ENCODE data around the gene CAVIN4. TPM values are rescaled to one million over a fixed set of nuclear protein-coding genes. Genes with fewer than 3 reads are reported as not detected.
A peak's percentile ranks its signal among the peaks of the same experiment; 100 is the strongest.

The CAVIN4 gene
- total RNA-seq, 4 donors from 2014 or later, result 1.0 to 4.2 (median 1.6) TPM

DNA sequence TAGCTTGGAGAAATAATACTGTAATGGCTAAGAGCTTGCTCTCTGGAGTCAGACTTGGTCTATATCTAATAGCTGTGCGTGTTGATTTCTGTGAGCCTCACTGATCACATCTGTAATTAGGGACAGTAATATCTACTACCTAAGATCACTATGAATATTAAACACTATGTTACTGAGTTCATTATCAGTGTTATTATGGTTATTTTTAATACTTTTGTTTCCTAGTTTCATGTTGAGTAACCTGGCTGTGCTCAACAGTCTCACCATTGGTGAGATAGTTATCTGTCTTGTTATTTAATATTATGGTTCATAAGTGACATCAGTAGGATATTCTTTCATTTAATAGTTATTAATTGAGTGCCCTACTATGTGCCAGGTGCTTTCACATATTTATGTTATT lies 22.4 kb upstream of the CAVIN4 start:
- intact Hi-C loops (cut with DNase I), result no loop called here
- H3K4me3 ChIP-seq (replicated peaks in 1 of 3), result no peak overlapping the region
- no peaks in the 10 kb centered on the region for H3K36me3 ChIP-seq
- 82 to 88% methylated on average over 1 of the region's 1 CpG for WGBS, 2 donors
- peak overlapping the region in 1 of 3 donors; percentile 23 for H3K27ac ChIP-seq
- peaks cover 0 to 15% of the 10 kb centered on the region in 2 donors for H3K4me1 ChIP-seq
- H3K9me3 ChIP-seq, result no peaks in the 10 kb centered on the region
- TF ChIP-seq CTCF (IDR thresholded peaks at IDR 0.05), result no peak
- no peak for TF ChIP-seq POLR2A (IDR thresholded peaks at IDR 0.05)
- no peaks in the 10 kb centered on the region for H3K27me3 ChIP-seq
- DNase-seq, result no peak

DNA sequence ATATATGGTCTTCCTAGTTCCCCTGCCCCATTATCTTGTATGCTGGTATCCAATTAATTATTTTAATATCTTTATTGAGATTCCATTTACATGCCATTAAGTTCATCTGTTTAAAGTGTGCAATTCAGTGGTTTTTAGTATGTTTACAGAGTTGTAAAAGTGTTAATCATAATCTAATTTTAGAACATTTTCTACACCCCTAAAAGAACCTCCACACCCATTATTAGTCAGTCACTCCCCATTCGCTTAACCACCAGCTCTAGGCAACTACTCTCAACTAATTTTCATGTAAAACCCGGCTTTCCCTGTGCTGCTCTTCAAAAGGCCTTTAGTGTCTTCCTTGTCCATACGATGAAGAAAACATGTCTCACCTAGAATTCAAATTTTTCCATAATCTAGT lies 20.8 kb upstream of the CAVIN4 start:
- Histone ChIP-seq H3K9me3 (no peaks in the 10 kb centered on the region), H3K27me3 (no peaks in the 10 kb centered on the region), H3K27ac (no peak overlapping the region), H3K4me1 (peaks cover 11 to 27% of the 10 kb centered on the region in 2 donors), H3K4me3 (replicated peaks in 1 of 3) (no peak overlapping the region), H3K36me3 (no peaks in the 10 kb centered on the region)
- no peak for DNase-seq
- TF ChIP-seq CTCF (IDR thresholded peaks at IDR 0.05), result no peak
- WGBS, 2 donors, result 97 to 98% methylated on average over 3 of the region's 3 CpGs
- intact Hi-C loops (cut with DNase I), result no loop called here

DNA sequence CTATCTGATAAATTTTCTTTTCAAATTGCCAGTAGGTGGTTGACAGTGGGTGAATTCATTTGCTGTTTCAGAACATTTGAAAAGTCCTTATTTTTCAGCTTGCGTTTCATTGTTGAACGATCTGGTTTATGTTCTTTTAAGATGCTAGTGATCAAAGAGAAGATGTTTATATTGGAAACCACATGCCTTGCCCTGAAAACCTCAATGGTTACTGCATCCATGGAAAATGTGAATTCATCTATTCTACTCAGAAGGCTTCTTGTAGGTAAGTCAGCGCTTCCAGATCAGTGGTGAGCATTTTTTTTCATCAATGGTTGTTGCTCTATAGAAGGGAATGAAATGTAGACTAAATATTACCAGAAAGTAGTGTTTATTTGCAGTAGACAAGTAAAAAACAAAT lies 16.6 kb upstream of the CAVIN4 start:
- no peaks in the 10 kb centered on the region for H3K36me3 ChIP-seq
- H3K9me3 ChIP-seq, result no peaks in the 10 kb centered on the region
- TF ChIP-seq CTCF (IDR thresholded peaks at IDR 0.05), result no peak
- TF ChIP-seq POLR2A (IDR thresholded peaks at IDR 0.05), result no peak
- H3K27ac ChIP-seq, result no peak overlapping the region
- intact Hi-C loops (cut with DNase I), result no loop called here
- no peaks in the 10 kb centered on the region for H3K27me3 ChIP-seq
- no peak overlapping the region for H3K4me3 ChIP-seq (replicated peaks in 1 of 3)
- DNase-seq, result no peak
- H3K4me1 ChIP-seq, result peaks cover 14 to 16% of the 10 kb centered on the region in 2 donors
- 44 to 52% methylated on average over 3 of the region's 3 CpGs for WGBS, 2 donors

GRCh38 chr9:100567856-100568255 lies 10.0 kb upstream of the CAVIN4 start:
- Histone ChIP-seq H3K27ac (no peak overlapping the region), H3K27me3 (no peaks in the 10 kb centered on the region), H3K4me1 (no peaks in the 10 kb centered on the region), H3K4me3 (replicated peaks in 1 of 3) (no peak overlapping the region), H3K36me3 (no peaks in the 10 kb centered on the region), H3K9me3 (no peaks in the 10 kb centered on the region)
- intact Hi-C loops (cut with DNase I), result no loop called here
- DNase-seq, result no peak
- TF ChIP-seq CTCF (IDR thresholded peaks at IDR 0.05) (no peak), POLR2A (IDR thresholded peaks at IDR 0.05) (no peak)
- WGBS, 2 donors, result 77 to 78% methylated on average over 3 of the region's 3 CpGs

DNA sequence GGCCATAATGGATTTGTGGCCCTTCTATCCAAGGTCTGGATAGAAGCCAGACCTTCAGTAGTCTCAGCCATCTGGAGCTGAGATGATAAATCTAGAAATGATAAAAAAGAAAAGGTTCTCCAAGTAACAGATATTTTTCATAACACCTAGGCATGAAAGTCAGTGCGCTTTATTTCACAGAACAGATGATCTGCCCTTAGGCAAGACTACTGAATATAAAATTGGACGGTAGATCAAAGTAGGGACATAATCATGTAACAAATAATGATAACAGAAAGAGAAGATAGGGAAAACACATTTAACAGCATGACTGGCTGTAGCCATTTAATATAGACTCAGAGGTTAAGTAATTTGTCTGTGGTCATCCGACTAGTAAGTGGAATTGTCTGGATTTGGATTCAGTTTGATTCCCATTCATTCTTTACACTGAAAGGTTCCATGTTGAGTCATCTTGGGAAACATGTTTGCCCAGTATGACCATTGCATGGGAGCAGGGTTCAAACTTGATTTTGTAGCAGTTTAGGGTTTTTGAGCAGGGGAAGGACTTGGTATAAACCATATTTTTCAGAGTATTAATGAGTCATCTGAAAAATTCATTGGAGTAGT lies 4.1 kb upstream of the CAVIN4 start:
- H3K4me3 ChIP-seq (replicated peaks in 1 of 3), result no peak overlapping the region
- H3K4me1 ChIP-seq, result peaks cover 0 to 6% of the 10 kb centered on the region in 2 donors
- WGBS, 2 donors, result 97 to 98% methylated on average over 3 of the region's 3 CpGs
- no peaks in the 10 kb centered on the region for H3K27me3 ChIP-seq
- intact Hi-C loops (cut with DNase I), result no loop called here
- no peak overlapping the region for H3K27ac ChIP-seq
- H3K9me3 ChIP-seq, result no peaks in the 10 kb centered on the region
- TF ChIP-seq CTCF (IDR thresholded peaks at IDR 0.05) (no peak), POLR2A (IDR thresholded peaks at IDR 0.05) (no peak)
- no peaks in the 10 kb centered on the region for H3K36me3 ChIP-seq
- DNase-seq, result no peak

Data from thyroid gland (tissue), 4 donors.